ENCODE results near the gene SH3BP1.

- TF ChIP-seq EGR1 (IDR thresholded peaks at IDR 0.05), result no peak
- no peak for TF ChIP-seq ZBTB7A (IDR thresholded peaks at IDR 0.05; ENCODE audit: low read depth)
- TF ChIP-seq YY1 (IDR thresholded peaks at IDR 0.05; ENCODE audit: low read depth), result no peak
Measured at GRCh38 chr22:37624017-37624365, 15.5 kb upstream of the SH3BP1 start.

All from Ishikawa (cell line).